Esophagus squamous epithelium (tissue), 4 donors: ENCODE results near the gene ACAP2.

Source experiments
- POLR2A ChIP-seq, 4 donors: fragments of 450-650 bp; IDR thresholded peaks; one replicate each; pipeline ENCODE4 v1.6.1; 2017; ENCODE audit warnings: antibody characterized with exemption in 4 of 4, mild to moderate bottlenecking in 4 of 4, moderate library complexity in 3 of 4
- TF ChIP-seq, protein P1 (sequence below), 6 experiments: fragments of 450-650 bp in 4 of 6; fragments of 200-600 bp in 2 of 6; sonication (generic) in 2 of 6; IDR thresholded peaks; one replicate each; pipeline ENCODE4 v1.5.1; 2016 to 2019; ENCODE audit warnings: antibody characterized with exemption in 6 of 6, mild to moderate bottlenecking in 4 of 6, moderate library complexity in 4 of 6

DNA sequence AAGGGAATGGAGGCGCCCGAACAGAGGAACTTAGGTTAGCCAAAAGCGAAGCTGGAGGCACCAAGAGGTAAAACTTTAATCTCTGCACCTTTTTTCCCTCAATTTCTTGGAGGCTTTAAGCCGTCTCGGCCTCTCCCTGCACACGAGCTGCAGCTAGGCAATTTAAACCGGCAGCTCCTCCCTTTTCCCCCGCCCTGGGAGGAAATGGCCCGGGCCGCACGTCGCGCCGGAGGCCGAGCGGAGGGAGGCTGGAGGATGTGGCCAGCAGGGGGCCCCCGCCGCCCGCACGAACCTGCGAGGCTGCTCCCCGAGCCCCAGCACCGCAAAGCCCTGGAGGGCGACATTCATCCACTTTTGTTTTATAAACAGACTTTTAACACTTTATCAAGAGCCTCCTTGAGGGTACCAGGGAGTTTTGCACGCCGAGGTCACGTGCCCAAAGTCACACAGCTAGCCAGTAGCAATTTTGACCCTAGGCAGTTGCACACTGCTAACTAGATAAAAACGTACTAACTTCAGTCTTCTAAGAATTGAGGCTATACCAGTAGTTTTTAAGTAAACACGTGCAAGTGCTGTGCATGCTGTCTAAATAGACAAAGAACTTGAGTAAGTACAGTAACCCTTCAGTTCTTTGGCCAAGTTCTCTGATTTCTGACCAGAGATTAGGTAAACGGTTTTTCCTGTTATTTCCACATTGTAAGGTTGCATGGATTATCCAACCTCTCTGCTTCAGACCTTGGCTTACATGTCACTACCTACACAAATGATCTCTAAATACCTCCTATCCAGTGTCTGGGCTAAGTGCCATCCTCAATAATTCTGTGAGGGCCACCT lies 171.2 kb downstream of the ACAP2 start:
- TF ChIP-seq, protein P1, sequence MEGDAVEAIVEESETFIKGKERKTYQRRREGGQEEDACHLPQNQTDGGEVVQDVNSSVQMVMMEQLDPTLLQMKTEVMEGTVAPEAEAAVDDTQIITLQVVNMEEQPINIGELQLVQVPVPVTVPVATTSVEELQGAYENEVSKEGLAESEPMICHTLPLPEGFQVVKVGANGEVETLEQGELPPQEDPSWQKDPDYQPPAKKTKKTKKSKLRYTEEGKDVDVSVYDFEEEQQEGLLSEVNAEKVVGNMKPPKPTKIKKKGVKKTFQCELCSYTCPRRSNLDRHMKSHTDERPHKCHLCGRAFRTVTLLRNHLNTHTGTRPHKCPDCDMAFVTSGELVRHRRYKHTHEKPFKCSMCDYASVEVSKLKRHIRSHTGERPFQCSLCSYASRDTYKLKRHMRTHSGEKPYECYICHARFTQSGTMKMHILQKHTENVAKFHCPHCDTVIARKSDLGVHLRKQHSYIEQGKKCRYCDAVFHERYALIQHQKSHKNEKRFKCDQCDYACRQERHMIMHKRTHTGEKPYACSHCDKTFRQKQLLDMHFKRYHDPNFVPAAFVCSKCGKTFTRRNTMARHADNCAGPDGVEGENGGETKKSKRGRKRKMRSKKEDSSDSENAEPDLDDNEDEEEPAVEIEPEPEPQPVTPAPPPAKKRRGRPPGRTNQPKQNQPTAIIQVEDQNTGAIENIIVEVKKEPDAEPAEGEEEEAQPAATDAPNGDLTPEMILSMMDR (IDR thresholded peaks at IDR 0.05) = peak; percentile 93 to 99 (median 97)
- no peak for TF ChIP-seq POLR2A (IDR thresholded peaks at IDR 0.05)
